Measurements from ENCODE around the gene RIIAD1. TPM values are rescaled to one million over a fixed set of nuclear protein-coding genes. Genes with fewer than 3 reads are reported as not detected.
A peak's percentile ranks its signal among the peaks of the same experiment; 100 is the strongest.
"Not testable (repeated sequence)": the region's sequence is repeated elsewhere in the genome, so short reads cannot be mapped to it uniquely, and the experiment has no call there.

RIIAD1 gene
- total and polyA plus RNA-seq, 4 experiments from 2014 or later, result not detected

- Mint-ChIP-seq H3K27me3 (no peaks in the 10 kb centered on the region), H3K4me1 (peaks cover 10 to 24% (median 18%) of the 10 kb centered on the region in 4 donors), H3K4me3 (no peak overlapping the region), H3K9me3 (no peaks in the 10 kb centered on the region), H3K36me3 (peaks cover 20 to 60% of the 10 kb centered on the region in 2 donors), H3K27ac (no peak overlapping the region)
- no peak for DNase-seq
- ChIA-PET CTCF (ENCODE audit: partially characterized antibody) (interaction anchor here (0.7 to 1.6 kb wide), 4 partner anchors 9 to 73 kb away, joined by 3 to 4 read pairs (median 4); no protein-coding TSS in a partner anchor), POLR2A (ENCODE audit: partially characterized antibody) (interaction anchor here (1.3 kb wide), 1 partner anchor 17 kb away, joined by 3 read pairs; no protein-coding TSS in a partner anchor)
- intact Hi-C loops (cut with micrococcal nuclease), result no loop called here
- Histone ChIP-seq H3K27me3 (ENCODE audit: insufficient read depth, low read length) (no peaks in the 10 kb centered on the region), H3K4me3 (ENCODE audit: low read length in 2 of 2) (no peak overlapping the region), H3K9me3 (ENCODE audit: control insufficient read depth in 1 of 2, low read length in 2 of 2) (no peaks in the 10 kb centered on the region), H3K36me3 (ENCODE audit: insufficient read depth, low read length) (peaks cover 23% of the 10 kb centered on the region), H3K27ac (ENCODE audit: low read depth, low read length) (no peak overlapping the region), H3K4me1 (ENCODE audit: insufficient read depth, low read length) (peaks cover 14% of the 10 kb centered on the region)
Observed at GRCh38 chr1:151759241-151759640, 37.9 kb downstream of the RIIAD1 start.

GRCh38 chr1:151760597-151761385, 39.5 kb downstream of the RIIAD1 start:
- no peak for DNase-seq
- POLR2A ChIA-PET (ENCODE audit: partially characterized antibody), result interaction anchor here (0.6 to 1.3 kb wide), 2 partner anchors 15 to 29 kb away, joined by 3 read pairs; no protein-coding TSS in a partner anchor
- H3K4me1 ChIP-seq (ENCODE audit: insufficient read depth, low read length), result peaks cover 16% of the 10 kb centered on the region
- Mint-ChIP-seq H3K27ac (peak overlapping the region in 5 of 7 donors; percentile 29 to 65 (median 56)), H3K9me3 (no peaks in the 10 kb centered on the region), H3K4me1 (peaks cover 12 to 30% (median 21%) of the 10 kb centered on the region in 4 donors), H3K4me3 (peak overlapping the region in 5 of 8 donors; percentile 29 to 53 (median 43)), H3K27me3 (no peaks in the 10 kb centered on the region), H3K36me3 (peaks cover 20 to 56% of the 10 kb centered on the region in 2 donors)
- H3K36me3 ChIP-seq (ENCODE audit: insufficient read depth, low read length), result peaks cover 23% of the 10 kb centered on the region
- H3K9me3 ChIP-seq (ENCODE audit: control insufficient read depth in 1 of 2, low read length in 2 of 2), result no peaks in the 10 kb centered on the region
- H3K27ac ChIP-seq (ENCODE audit: low read depth, low read length), result no peak overlapping the region
- no peaks in the 10 kb centered on the region for H3K27me3 ChIP-seq (ENCODE audit: insufficient read depth, low read length)
- intact Hi-C loops (cut with micrococcal nuclease), result no loop called here
- CTCF ChIA-PET (ENCODE audit: partially characterized antibody), result interaction anchor here (1.6 kb wide), 1 partner anchor 26 kb away, joined by 4 read pairs; no protein-coding TSS in a partner anchor
- H3K4me3 ChIP-seq (ENCODE audit: low read length in 2 of 2), result no peak overlapping the region

GRCh38 chr1:151762941-151763921, 41.9 kb downstream of the RIIAD1 start, which contains the start of gene MRPL9:
Gene MRPL9 (minus strand): TSS chr1:151763496. CDS start chr1:151763479, 17 bp downstream.
- Histone ChIP-seq H3K27me3 (ENCODE audit: insufficient read depth, low read length) (no peaks in the 10 kb centered on the region), H3K36me3 (ENCODE audit: insufficient read depth, low read length) (peaks cover 22% of the 10 kb centered on the region), H3K4me3 (ENCODE audit: low read length in 2 of 2) (peak within 1 kb of the TSS; percentile 34 to 66), H3K4me1 (ENCODE audit: insufficient read depth, low read length) (peaks cover 16% of the 10 kb centered on the region), H3K9me3 (ENCODE audit: control insufficient read depth in 1 of 2, low read length in 2 of 2) (no peaks in the 10 kb centered on the region), H3K27ac (ENCODE audit: low read depth, low read length) (peak within 1 kb of the TSS; percentile 72)
- intact Hi-C loops (cut with micrococcal nuclease), result loop anchor here (1.0 kb wide), 3 partner anchors 27 to 436 kb away; partner anchors contain the start of genes PI4KB and TDRKH
- Mint-ChIP-seq H3K27ac (peak within 1 kb of the TSS; percentile 90 to 99 (median 96)), H3K4me1 (peaks cover 12 to 30% (median 21%) of the 10 kb centered on the region in 4 donors), H3K4me3 (peak within 1 kb of the TSS; percentile 86 to 97 (median 92)), H3K27me3 (no peaks in the 10 kb centered on the region), H3K9me3 (no peaks in the 10 kb centered on the region), H3K36me3 (peaks cover 17 to 46% of the 10 kb centered on the region in 2 donors)
- CTCF ChIA-PET (ENCODE audit: partially characterized antibody), result interaction anchor here (1.0 to 3.4 kb wide), 6 partner anchors 26 to 239 kb away, joined by 3 to 32 read pairs (median 6); partner anchors contain the start of gene TDRKH
- peak; percentile 82 to 85 (median 83) for DNase-seq
- POLR2A ChIA-PET (ENCODE audit: partially characterized antibody), result interaction anchor here (0.5 to 2.5 kb wide), 30 partner anchors 8 to 436 kb away, joined by 3 to 25 read pairs (median 4); partner anchors contain the start of genes C2CD4D, PI4KB, RORC and S100A11

- ChIA-PET POLR2A (ENCODE audit: partially characterized antibody) (interaction anchor here (0.7 to 2.4 kb wide), 17 partner anchors 9 to 437 kb away, joined by 3 to 25 read pairs (median 4); partner anchors contain the start of genes C2CD4D, PI4KB, RORC and S100A11), CTCF (ENCODE audit: partially characterized antibody) (interaction anchor here (1.0 to 3.4 kb wide), 6 partner anchors 25 to 238 kb away, joined by 3 to 32 read pairs (median 6); partner anchors contain the start of gene TDRKH)
- Histone ChIP-seq H3K4me3 (ENCODE audit: low read length in 2 of 2) (peak overlapping the region; percentile 31 to 66), H3K27ac (ENCODE audit: low read depth, low read length) (peak overlapping the region; percentile 72), H3K27me3 (ENCODE audit: insufficient read depth, low read length) (no peaks in the 10 kb centered on the region), H3K9me3 (ENCODE audit: control insufficient read depth in 1 of 2, low read length in 2 of 2) (no peaks in the 10 kb centered on the region), H3K4me1 (ENCODE audit: insufficient read depth, low read length) (peaks cover 16% of the 10 kb centered on the region), H3K36me3 (ENCODE audit: insufficient read depth, low read length) (peaks cover 16% of the 10 kb centered on the region)
- intact Hi-C loops (cut with micrococcal nuclease), result loop anchor here (1.0 kb wide), 3 partner anchors 26 to 437 kb away; partner anchors contain the start of genes PI4KB and TDRKH
- Mint-ChIP-seq H3K4me1 (peaks cover 12 to 30% (median 21%) of the 10 kb centered on the region in 4 donors), H3K27ac (peak overlapping the region; percentile 90 to 99 (median 96)), H3K4me3 (peak overlapping the region; percentile 86 to 97 (median 92)), H3K27me3 (no peaks in the 10 kb centered on the region), H3K36me3 (peaks cover 17 to 40% of the 10 kb centered on the region in 2 donors), H3K9me3 (no peaks in the 10 kb centered on the region)
- DNase-seq, result no peak
Observed at GRCh38 chr1:151763990-151764389, 42.7 kb downstream of the RIIAD1 start.

- H3K27ac ChIP-seq (ENCODE audit: low read depth, low read length); H3K4me3 ChIP-seq (ENCODE audit: low read length in 2 of 2); intact Hi-C loops (cut with micrococcal nuclease); H3K4me3 Mint-ChIP-seq; H3K4me1 ChIP-seq (ENCODE audit: insufficient read depth, low read length); H3K27me3 ChIP-seq (ENCODE audit: insufficient read depth, low read length); H3K27me3 Mint-ChIP-seq; H3K9me3 ChIP-seq (ENCODE audit: control insufficient read depth in 1 of 2, low read length in 2 of 2); CTCF ChIA-PET (ENCODE audit: partially characterized antibody); POLR2A ChIA-PET (ENCODE audit: partially characterized antibody); DNase-seq; H3K9me3 Mint-ChIP-seq; H3K36me3 ChIP-seq (ENCODE audit: insufficient read depth, low read length): not testable (repeated sequence)
- peaks cover 9 to 14% (median 10%) of the 10 kb centered on the region in 4 donors for H3K4me1 Mint-ChIP-seq
- H3K36me3 Mint-ChIP-seq, result peaks cover 1 to 11% of the 10 kb centered on the region in 2 donors
- peak overlapping the region in 1 of 7 donors; percentile 25 for H3K27ac Mint-ChIP-seq
Observed at GRCh38 chr1:151768351-151769066, 47.2 kb downstream of the RIIAD1 start.

- H3K4me3 Mint-ChIP-seq; intact Hi-C loops (cut with micrococcal nuclease); DNase-seq; H3K9me3 Mint-ChIP-seq; H3K36me3 ChIP-seq (ENCODE audit: insufficient read depth, low read length); CTCF ChIA-PET (ENCODE audit: partially characterized antibody); H3K27me3 ChIP-seq (ENCODE audit: insufficient read depth, low read length); H3K4me1 Mint-ChIP-seq; H3K9me3 ChIP-seq (ENCODE audit: control insufficient read depth in 1 of 2, low read length in 2 of 2); H3K27ac ChIP-seq (ENCODE audit: low read depth, low read length); H3K4me3 ChIP-seq (ENCODE audit: low read length in 2 of 2); H3K27me3 Mint-ChIP-seq; H3K4me1 ChIP-seq (ENCODE audit: insufficient read depth, low read length); H3K27ac Mint-ChIP-seq; POLR2A ChIA-PET (ENCODE audit: partially characterized antibody): not testable (repeated sequence)
- H3K36me3 Mint-ChIP-seq, result peaks cover 9 to 14% of the 10 kb centered on the region in 2 donors
Observed at GRCh38 chr1:151769270-151769669, 47.9 kb downstream of the RIIAD1 start.

All from CD4-positive, alpha-beta memory T cell (primary cell).